Karpas-422 (cell line): ENCODE measurements around the gene HES7. TPM values are rescaled to one million over a fixed set of nuclear protein-coding genes. Genes with fewer than 3 reads are reported as not detected.

Experiments
- DNase-seq: peaks from one replicate; pipeline ENCODE4 v3.0.0-alpha.2; 2015
- H2AFZ ChIP-seq: fragments of 200-600 bp; sonication (generic); 2 replicates; pipeline ENCODE4 v1.6.1; 2014; ENCODE audit warnings: antibody characterized with exemption, low read length, mixed read lengths
- H3K27ac ChIP-seq: fragments of 200-600 bp; sonication (generic); 2 replicates; pipeline ENCODE4 v1.5.1; 2014; ENCODE audit warnings: mild to moderate bottlenecking, low read length, moderate library complexity
- H3K27me3 ChIP-seq: fragments of 200-600 bp; sonication (generic); 2 replicates; pipeline ENCODE4 v1.6.1; 2014; ENCODE audit warnings: low read length, mixed read lengths
- H3K36me3 ChIP-seq: fragments of 200-600 bp; sonication (generic); 2 replicates; pipeline ENCODE4 v1.6.1; 2014; ENCODE audit warnings: low read length, mixed read lengths; ENCODE audit not compliant: insufficient read depth
- H3K4me1 ChIP-seq: fragments of 200-600 bp; sonication (generic); 2 replicates; pipeline ENCODE4 v1.6.1; 2014; ENCODE audit warnings: mild to moderate bottlenecking, low read length, mixed read lengths
- H3K4me2 ChIP-seq: fragments of 200-600 bp; sonication (generic); 2 replicates; pipeline ENCODE4 v1.6.1; 2014; ENCODE audit warnings: low read length, low read depth, mild to moderate bottlenecking; ENCODE audit not compliant: poor library complexity, severe bottlenecking
- H3K4me3 ChIP-seq: fragments of 200-600 bp; sonication (generic); 2 replicates; pipeline ENCODE4 v1.5.1; 2014; ENCODE audit warnings: mild to moderate bottlenecking, antibody characterized with exemption, low read length, mixed read lengths
- H3K79me2 ChIP-seq: fragments of 200-600 bp; sonication (generic); 2 replicates; pipeline ENCODE4 v1.6.1; 2014; ENCODE audit warnings: mild to moderate bottlenecking, low read length, mixed read lengths
- H3K9ac ChIP-seq: fragments of 200-600 bp; sonication (generic); 2 replicates; pipeline ENCODE4 v1.6.0; 2014; ENCODE audit warnings: low read length
- H3K9me2 ChIP-seq: fragments of 200-600 bp; sonication (generic), shearing (Covaris generic); replicated peaks from 2 replicates; pipeline ENCODE4 v1.6.0; 2014; ENCODE audit warnings: mild to moderate bottlenecking, low read length, moderate library complexity; ENCODE audit not compliant: insufficient read depth
- H3K9me3 ChIP-seq: fragments of 300-700, 200-600 bp; sonication (generic); 2 replicates; pipeline ENCODE4 v1.6.1; 2014; ENCODE audit warnings: low read length, mixed read lengths
- H4K20me1 ChIP-seq: fragments of 200-600 bp; sonication (generic); 2 replicates; pipeline ENCODE4 v1.6.1; 2014; ENCODE audit warnings: mild to moderate bottlenecking, antibody characterized with exemption, low read length, low read depth; ENCODE audit not compliant: insufficient read depth
- total RNA-seq: library from RNA; depleted of rRNA; stranded (reverse); fragments of >200 nt; shearing (Covaris generic); gene quantifications from 2 replicates; pipeline ENCODE4 v1.2.3, GENCODE V29; 2014; ENCODE audit warnings: low replicate concordance

Gene HES7
- total RNA-seq, 1 experiment from 2014 or later, result 0.37 TPM

GRCh38 chr17:8142158-8142886 is 18.4 kb upstream of the HES7 start:
- Histone ChIP-seq H3K9me3 (no peaks in the 10 kb centered on the region), H3K9me2 (no peaks in the 10 kb centered on the region), H4K20me1 (no peaks in the 10 kb centered on the region), H3K9ac (no peak overlapping the region), H3K4me2 (no peak overlapping the region), H3K27ac (no peak overlapping the region), H3K79me2 (no peaks in the 10 kb centered on the region), H3K27me3 (no peaks in the 10 kb centered on the region), H3K4me3 (no peak overlapping the region), H2AFZ (no peak overlapping the region), H3K4me1 (peaks cover 18% of the 10 kb centered on the region), H3K36me3 (no peaks in the 10 kb centered on the region)
- no peak for DNase-seq

GRCh38 chr17:8141741-8142140 is 17.8 kb upstream of the HES7 start:
- Histone ChIP-seq H3K9me3 (no peaks in the 10 kb centered on the region), H3K4me3 (no peak overlapping the region), H3K27ac (no peak overlapping the region), H3K9ac (no peak overlapping the region), H3K27me3 (no peaks in the 10 kb centered on the region), H2AFZ (no peak overlapping the region), H3K36me3 (no peaks in the 10 kb centered on the region), H3K4me2 (no peak overlapping the region), H3K9me2 (no peaks in the 10 kb centered on the region), H3K79me2 (no peaks in the 10 kb centered on the region), H4K20me1 (no peaks in the 10 kb centered on the region), H3K4me1 (peaks cover 18% of the 10 kb centered on the region)
- no peak for DNase-seq

- no peaks in the 10 kb centered on the region for H3K36me3 ChIP-seq
- DNase-seq, result no peak
- H3K4me1 ChIP-seq, result peaks cover 18% of the 10 kb centered on the region
- no peaks in the 10 kb centered on the region for H3K79me2 ChIP-seq
- no peak overlapping the region for H3K27ac ChIP-seq
- no peaks in the 10 kb centered on the region for H4K20me1 ChIP-seq
- H3K9me3 ChIP-seq, result no peaks in the 10 kb centered on the region
- H2AFZ ChIP-seq, result no peak overlapping the region
- no peak overlapping the region for H3K4me3 ChIP-seq
- no peaks in the 10 kb centered on the region for H3K9me2 ChIP-seq
- H3K27me3 ChIP-seq, result no peaks in the 10 kb centered on the region
- H3K4me2 ChIP-seq, result no peak overlapping the region
- H3K9ac ChIP-seq, result no peak overlapping the region
These were observed 17.1 kb upstream of the HES7 start for GRCh38 chr17:8141045-8141444.

DNA sequence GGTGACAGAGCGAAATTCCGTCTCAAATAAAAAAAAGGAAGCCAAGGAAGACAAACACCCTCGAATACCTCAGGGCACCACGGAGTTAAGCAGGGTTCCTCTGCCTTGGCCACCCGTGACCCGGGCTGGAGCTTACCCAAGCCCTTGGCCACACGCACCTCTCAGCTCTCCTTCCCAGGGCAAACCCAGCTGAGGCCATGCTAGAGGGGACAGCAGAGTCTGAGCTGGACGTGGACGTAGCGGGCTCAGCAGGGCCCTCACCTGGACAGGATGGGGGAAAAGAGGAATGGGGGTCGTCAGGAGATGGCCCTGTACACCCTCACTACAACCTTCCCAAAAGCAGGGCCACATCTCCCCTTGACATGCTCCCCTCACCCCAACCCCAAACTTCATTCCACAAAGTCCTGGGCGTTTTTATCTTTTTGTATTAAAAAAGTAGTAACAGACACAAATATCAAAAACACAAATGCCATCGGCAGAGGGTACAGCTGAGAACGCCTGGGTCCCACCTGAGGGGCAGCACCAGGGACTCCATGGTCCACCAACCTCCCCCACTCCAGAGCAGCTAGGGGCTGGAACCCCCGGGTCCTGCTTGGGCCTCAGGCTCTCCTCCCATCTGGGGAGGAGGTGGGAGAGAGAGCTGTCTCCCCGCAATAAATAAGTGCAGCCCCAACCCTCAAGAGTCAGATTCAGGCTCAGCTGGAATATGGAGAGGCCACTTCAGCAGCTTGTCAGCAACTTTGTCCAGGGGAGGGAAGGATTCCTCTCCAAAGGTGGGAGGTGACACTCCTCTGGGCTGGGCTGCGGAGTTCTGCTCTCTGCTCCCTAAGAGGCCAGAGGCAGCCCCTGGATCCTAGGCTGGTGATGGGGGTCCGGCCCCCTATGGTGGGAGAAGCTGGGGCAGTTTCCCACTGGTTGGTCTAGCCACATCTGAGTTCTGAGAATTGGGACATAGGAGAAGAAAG is 16.4 kb upstream of the HES7 start:
- Histone ChIP-seq H3K27me3 (no peaks in the 10 kb centered on the region), H3K27ac (no peak overlapping the region), H3K9me3 (no peaks in the 10 kb centered on the region), H3K36me3 (no peaks in the 10 kb centered on the region), H2AFZ (no peak overlapping the region), H4K20me1 (no peaks in the 10 kb centered on the region), H3K9ac (no peak overlapping the region), H3K9me2 (no peaks in the 10 kb centered on the region), H3K4me3 (no peak overlapping the region), H3K4me2 (no peak overlapping the region), H3K4me1 (peaks cover 18% of the 10 kb centered on the region), H3K79me2 (no peaks in the 10 kb centered on the region)
- DNase-seq, result no peak

DNA sequence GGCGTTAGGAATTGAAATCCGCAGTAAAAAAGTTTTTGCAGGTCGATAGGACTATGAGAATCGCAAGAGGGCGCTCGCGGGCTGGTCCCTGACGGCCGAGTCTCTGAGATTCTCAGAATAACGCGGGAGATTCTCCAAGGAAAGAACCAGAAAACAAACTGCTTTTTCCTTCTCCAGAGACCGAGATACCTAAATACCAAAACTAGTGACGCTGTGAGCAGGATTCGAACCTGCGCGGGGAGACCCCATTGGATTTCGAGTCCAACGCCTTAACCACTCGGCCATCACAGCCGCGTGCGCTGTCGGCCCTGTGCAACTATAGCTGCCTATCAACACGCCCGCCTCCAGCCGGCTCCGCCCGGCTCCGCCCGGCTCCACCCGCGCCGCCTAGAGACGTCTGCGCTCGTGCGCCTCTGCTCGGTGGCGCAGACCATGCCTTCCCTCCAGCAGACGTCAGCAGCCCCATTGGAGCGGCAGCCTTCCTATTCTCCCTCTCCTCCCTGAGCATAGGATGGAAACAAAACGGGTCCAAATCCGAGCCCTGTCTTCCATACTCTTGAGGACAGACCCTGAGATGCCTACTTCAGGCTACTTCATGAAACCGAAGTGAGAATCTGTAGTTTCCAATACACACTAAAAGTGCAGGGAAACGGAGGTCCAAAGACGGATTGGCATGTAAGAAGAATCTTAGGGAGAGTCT is 14.9 kb upstream of the HES7 start:
- H3K4me2 ChIP-seq, result peak overlapping the region; percentile 85
- no peaks in the 10 kb centered on the region for H3K9me2 ChIP-seq
- DNase-seq, result peak; percentile 99
- no peaks in the 10 kb centered on the region for H3K9me3 ChIP-seq
- no peaks in the 10 kb centered on the region for H3K27me3 ChIP-seq
- peak overlapping the region; percentile 94 for H2AFZ ChIP-seq
- H3K4me3 ChIP-seq, result peak overlapping the region; percentile 69
- peaks cover 18% of the 10 kb centered on the region for H3K4me1 ChIP-seq
- H4K20me1 ChIP-seq, result no peaks in the 10 kb centered on the region
- peak overlapping the region; percentile 68 for H3K9ac ChIP-seq
- H3K27ac ChIP-seq, result peak overlapping the region; percentile 49; the same call in 1 of the 2 replicates
- H3K79me2 ChIP-seq, result no peaks in the 10 kb centered on the region
- H3K36me3 ChIP-seq, result no peaks in the 10 kb centered on the region

- Histone ChIP-seq H3K9ac (peak overlapping the region; percentile 58), H3K4me3 (peak overlapping the region; percentile 69), H2AFZ (peak overlapping the region; percentile 48; the same call in 1 of the 2 replicates), H4K20me1 (no peaks in the 10 kb centered on the region), H3K36me3 (no peaks in the 10 kb centered on the region), H3K27ac (no peak overlapping the region), H3K79me2 (no peaks in the 10 kb centered on the region), H3K27me3 (no peaks in the 10 kb centered on the region), H3K9me3 (no peaks in the 10 kb centered on the region), H3K4me2 (peak overlapping the region; percentile 85), H3K9me2 (no peaks in the 10 kb centered on the region), H3K4me1 (peaks cover 18% of the 10 kb centered on the region)
- DNase-seq, result no peak
These were observed 14.4 kb upstream of the HES7 start for GRCh38 chr17:8138374-8138671.

- peak overlapping the region; percentile 58 for H3K9ac ChIP-seq
- DNase-seq, result no peak
- H3K4me3 ChIP-seq, result peak overlapping the region; percentile 69
- H3K27ac ChIP-seq, result no peak overlapping the region
- H3K36me3 ChIP-seq, result no peaks in the 10 kb centered on the region
- no peaks in the 10 kb centered on the region for H3K79me2 ChIP-seq
- peak overlapping the region; percentile 48; the same call in 1 of the 2 replicates for H2AFZ ChIP-seq
- H4K20me1 ChIP-seq, result no peaks in the 10 kb centered on the region
- H3K4me1 ChIP-seq, result peaks cover 18% of the 10 kb centered on the region
- no peaks in the 10 kb centered on the region for H3K9me3 ChIP-seq
- no peaks in the 10 kb centered on the region for H3K9me2 ChIP-seq
- H3K4me2 ChIP-seq, result peak overlapping the region; percentile 85
- H3K27me3 ChIP-seq, result no peaks in the 10 kb centered on the region
These were observed 13.9 kb upstream of the HES7 start for GRCh38 chr17:8137645-8138373.
